C1 segment of cervical spinal cord (tissue), 14 donors: ENCODE results near the gene FADS2.
A peak's percentile ranks its signal among the peaks of the same experiment; 100 is the strongest.

Experiments used
- DNase-seq, 14 donors: peaks; one replicate each; lab custom pipeline; 2025; lab: John Stamatoyannopoulos, UW

The FADS2 gene

DNA sequence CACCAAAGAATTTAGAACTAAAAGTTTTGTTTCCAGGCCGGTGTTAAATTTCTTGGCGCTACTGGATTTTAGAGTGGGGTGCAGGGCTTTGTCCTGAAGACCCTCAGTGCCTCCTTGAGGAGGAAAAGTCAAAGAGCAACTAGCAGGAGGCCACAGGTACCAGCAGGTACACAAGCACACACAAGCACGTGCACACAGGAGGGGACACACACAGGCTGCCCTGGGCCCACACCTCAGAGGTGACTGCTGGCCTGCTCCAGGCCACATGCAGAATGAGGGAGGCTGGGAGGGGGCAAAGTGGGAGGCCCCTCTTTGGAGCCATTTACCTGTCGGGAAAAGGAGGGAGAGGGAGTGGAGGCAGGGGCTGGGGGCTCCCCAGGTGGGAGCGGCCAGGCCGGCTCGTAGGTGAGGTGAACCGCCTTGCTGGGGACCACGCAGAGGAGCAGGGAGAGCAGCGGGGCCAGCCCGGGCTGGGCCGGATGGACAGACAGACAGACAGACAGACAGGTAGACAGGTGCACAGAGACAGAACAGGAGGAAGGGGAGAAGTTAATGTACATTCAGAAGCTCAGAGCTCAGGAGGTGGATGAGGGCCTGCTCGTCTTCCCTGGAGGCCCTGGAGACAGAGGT lies 77.1 kb downstream of the FADS2 start:
- no peak for DNase-seq

DNA sequence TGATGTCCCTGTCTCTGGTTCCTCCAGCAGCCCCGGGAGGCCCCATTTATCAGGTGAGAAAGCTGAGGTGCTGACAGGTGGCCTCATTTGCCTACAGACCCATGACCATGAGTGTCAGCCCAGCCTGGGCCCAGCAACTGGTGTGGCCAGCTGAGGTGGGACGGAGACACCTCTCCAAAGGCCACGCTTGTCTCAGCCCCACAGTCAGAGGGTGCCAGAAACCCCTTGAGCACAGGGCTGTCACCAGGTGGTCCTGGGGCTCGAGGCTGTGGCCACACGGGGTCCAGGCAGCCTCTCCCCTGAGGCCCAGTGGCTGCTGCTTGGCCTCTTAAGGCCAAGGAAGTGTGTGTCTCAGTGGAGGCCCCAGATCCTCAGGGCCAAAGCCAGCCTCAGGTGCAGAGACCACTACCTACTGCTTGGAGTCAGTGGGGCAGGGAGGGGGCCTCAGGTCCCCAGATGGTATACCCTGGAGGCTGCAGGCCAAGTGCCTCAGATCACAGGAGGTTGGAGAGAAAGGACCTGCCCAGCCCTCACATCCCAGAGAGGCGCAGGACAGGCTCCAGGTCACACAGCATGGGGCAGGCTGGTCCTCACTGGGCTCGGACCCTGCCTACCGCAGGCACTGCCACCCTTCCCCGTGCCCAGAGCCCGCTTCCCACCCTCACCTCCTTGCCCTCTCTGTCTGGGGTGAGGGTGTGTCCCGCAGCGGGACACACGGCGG lies 77.9 kb downstream of the FADS2 start:
- DNase-seq, result no peak

DNA sequence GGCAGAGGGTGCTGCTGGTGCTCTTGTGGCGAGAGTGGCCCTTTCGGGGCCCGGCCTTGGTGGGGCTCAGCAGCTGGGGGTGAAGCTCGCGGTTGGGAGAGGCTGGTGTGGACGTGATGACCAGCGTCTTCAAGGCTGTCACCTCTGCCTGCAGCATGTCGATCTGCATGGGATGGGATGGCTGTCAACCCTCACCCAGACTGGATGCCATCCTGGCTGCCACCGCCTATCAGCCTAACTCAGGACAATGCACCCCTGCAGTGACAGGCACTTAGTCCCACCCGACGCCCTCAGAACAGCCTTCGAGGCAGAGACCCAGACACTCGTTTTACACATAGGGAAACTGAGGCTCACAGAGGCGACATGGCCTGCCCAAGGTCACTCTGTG lies 78.4 kb downstream of the FADS2 start:
- DNase-seq, result no peak

DNA sequence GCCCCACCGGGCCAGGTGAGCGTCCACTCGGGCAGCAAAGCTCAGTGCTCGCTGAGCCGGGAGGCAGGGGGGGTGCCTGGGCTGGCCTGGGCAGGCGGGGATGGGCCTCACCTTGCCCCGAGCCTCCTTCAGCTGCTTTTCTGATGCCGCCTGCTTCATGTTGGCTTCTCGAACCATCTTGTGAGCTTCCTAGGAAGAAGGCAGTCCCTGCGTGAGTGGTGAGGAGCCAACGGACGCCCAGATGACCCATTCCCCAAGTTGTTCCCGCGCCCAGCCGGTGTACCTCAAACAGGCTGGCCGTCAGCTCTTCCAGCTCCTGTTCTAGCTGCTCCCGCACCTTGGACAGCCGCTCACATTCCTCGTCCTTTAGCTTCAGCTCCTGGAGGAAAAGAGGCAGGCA lies 79.2 kb downstream of the FADS2 start:
- DNase-seq, result no peak

DNA sequence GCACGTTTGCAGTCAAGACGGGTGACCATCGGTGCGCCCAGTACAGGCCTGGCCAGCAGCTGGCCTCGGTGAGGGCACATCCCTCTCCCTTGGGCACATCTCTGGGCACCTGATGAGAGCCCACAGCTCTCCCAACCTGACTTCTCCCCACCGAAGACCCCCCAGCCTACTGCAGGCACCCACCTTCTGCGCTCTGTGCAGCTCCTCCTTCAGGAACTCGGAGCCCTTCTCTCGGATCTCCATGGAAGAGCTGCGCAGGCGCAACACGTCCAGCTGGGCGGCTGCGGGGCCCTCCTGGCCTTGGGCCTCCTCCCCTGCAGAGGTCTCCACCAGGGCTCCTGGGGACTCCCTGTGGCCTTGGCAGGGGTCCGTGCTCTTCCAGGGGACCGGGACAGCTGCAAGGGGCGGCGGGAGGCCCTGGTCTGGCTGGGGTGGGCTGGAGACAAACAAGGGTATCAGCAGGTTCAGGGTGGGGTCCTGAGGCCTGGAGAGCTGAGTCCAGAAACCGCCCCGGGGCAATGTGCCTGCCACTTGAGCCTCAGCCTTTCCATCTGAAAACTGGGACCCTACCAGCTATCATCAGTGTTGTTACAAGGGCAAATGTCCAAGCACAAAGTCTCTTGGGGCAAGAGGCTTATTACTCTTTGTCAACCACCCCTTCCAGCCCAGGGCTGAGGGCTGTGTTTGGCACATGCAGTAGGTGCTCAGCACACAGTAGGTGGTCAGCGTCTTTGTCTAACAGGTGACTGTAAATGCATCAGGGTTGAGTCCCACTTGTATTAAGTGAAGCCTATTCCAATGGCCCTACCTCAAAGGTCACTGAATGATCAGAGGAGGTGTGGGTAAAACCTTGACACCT lies 80.0 kb downstream of the FADS2 start:
- DNase-seq, result no peak

DNA sequence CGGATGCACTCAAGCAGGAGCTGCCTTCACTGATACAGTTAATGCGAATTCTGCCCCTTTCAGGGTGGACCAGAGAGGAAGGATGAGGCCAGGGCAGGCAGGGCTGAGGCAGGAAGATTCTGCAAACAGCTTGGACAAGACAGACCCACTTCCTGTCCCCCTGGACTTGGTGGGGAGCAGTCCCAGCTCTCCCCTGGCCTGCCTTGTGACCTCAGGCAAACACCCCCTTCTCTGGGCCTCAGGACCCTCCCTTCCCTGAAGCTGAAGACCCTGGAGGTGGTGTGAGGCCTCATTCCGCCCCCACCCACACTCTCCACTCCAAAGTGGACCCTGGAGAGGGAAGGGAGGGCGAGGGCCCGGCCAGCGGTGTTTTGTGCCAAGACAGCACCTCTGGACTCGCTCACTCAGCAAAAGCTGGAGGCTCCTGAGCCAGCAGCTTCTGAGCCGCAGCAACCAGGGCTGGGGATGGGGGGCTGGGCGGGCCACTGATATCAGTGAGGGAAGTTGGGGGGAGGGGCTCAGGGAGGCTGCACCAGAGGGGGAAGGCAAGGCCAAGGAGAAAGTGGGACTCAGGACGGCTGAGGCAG lies 80.7 kb downstream of the FADS2 start:
- peak in 6 of 14 donors; percentile 33 to 60 (median 46) for DNase-seq

DNA sequence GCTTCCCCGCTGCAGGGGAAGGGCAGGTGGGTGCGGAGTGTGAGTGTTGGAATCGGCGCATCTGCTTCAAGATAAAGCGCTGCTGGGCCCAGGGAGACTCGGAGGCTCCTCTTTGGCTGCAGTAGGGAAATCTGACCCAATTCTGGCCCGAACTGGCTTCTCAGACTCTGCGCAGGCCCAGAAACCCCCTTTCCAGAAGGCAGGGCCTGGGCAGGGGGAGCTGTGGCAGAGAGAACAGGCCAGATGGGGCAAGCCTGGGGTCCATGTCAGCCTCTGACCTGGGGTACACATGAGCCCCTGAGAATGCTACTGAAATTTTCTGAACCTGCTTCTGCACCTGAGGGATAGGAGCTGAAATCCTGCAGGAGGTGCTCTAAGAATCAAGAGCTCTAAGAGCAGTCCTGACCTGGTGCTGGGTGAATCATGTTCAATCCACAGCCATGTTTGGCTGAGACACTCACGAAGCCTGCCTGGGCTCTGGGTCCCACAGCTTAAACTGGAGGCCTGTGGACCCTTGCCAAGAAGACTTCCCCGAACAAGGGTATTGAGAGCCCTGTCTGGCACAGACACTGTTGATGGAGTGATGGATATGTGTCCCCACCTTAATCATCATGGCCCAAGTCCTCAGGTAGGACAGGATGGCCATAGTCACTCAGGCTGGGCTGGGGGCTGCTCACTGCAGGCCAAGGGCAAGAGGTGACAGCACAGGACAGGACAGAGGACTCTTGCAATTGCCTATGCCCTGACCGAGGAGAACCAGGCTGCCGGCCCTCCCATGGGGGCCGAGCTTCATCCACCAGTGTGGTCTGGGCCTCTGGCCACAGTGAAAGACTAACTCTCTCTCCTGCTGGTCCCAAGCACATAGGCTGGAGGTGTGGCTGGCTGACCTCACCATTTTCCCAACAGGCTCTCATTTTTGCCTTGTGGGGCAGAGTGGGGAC lies 82.4 kb downstream of the FADS2 start:
- DNase-seq, result no peak

DNA sequence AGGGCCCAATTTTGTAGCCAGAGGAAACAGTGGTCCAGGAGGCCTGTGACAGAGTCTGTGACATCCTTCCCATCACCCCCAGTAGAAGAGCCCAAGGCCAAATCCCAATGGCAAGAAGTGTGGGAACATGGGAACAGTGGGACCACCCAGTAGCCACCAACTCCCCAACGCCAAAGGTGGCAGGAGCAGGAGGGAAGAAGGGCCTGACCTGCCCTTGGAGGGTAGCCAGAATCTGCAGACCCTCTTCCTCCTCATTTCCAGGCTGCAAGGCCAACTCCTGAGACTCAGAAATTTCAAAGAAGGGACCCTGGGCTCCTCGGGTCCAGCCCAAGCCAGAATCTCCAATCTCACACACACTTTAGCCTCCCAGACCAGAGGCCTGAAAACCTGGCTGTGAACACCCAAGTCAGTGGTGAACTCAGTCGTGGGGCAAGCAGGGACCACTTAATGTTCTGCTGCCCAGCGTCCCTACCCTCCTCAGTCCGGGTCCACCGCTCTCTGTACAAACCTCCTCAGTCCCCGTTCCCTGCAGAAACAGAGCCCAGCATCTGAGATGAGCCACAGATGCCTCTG lies 83.1 kb downstream of the FADS2 start:
- no peak for DNase-seq

DNA sequence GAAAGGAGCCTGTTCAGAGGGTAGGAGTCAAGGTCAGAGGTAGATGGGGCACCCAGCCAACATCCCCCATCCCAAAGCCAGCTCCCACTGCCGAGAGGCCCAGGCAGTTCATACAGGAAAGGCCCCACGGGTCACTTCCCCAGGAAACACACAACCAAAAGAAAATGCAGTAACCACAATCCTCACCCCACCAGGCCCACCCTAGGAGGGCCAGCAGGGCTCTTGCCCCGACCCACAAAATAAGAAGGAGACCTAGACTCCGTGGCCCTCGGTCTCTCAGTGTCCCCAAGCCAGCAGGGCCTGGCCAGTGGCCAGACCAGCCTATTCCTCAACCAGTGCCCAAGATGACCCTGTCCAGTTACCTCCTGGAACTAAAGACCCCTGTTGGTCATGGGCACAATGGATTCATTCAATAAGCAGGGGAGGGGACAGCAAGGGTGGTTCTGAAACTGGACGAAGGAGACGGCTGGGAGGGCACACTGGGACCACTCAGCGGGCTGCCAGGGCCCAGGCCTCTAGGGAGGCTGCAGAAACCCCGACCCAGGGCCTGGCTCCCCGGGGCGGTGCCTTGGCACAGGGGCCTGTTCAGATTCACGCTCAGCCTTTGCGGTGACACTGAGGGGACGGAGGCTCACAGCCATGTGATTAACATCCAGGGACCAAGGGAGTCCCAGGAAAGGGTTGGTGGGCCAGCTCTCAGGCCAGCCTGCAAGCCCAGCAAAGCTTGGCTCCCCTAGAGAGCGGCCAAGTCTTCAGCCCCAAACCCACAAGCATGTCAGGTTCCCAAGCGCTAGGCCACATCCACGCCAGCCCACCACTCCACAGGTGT lies 83.8 kb downstream of the FADS2 start:
- no peak for DNase-seq

DNA sequence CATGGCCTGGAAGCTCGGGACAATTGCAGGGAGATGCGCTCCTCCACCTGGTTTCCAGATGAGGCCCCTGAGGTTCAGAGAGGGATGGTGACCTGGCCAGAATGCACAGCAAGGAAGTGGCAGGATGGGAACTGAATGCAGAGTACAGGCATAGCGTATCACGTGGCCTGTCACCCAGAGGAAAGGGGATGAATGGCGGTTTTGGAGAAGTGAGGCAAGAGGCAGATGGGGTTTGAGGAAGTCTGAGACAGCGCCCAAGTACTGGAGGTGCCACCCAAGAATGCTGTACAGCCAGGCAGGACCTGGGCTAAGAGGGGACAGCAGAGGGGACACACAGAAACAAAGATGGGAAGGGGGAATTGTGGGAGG lies 84.4 kb downstream of the FADS2 start:
- peak in 7 of 14 donors; percentile 14 to 50 (median 29) for DNase-seq

DNA sequence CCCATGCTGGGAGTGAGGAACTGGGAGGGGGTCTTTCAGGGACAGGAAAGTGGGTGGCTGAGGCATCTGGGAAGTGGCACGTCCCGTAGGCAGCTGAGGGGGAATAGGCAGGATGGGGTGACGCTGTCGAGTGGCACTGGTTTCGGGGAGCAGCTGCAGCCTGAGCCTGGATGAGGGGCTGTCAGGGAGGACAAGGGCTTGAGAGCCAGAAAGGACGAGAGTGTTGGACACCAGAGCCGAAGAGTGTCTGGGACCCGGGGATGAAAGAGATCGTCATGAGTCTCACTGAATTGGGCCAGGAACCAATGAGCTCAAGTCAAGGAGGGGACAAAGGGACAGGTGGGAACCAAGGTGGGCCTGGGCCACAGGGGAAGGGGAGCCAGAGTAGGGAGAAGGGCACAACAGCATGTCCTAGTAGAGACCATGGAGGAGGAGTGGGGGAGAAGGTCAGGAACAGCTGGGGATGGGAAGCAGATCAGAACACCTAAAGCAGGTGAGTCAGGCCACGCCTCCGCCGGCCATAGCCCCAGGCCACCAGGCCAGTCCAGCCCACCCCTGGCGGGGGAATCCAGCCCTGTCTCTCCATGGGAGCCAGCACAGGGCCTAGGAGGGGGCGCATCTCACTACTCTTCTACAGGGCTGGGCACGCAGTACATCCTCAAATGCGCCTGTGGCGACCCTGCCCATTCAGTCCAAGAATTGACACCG lies 85.0 kb downstream of the FADS2 start:
- DNase-seq, result no peak

DNA sequence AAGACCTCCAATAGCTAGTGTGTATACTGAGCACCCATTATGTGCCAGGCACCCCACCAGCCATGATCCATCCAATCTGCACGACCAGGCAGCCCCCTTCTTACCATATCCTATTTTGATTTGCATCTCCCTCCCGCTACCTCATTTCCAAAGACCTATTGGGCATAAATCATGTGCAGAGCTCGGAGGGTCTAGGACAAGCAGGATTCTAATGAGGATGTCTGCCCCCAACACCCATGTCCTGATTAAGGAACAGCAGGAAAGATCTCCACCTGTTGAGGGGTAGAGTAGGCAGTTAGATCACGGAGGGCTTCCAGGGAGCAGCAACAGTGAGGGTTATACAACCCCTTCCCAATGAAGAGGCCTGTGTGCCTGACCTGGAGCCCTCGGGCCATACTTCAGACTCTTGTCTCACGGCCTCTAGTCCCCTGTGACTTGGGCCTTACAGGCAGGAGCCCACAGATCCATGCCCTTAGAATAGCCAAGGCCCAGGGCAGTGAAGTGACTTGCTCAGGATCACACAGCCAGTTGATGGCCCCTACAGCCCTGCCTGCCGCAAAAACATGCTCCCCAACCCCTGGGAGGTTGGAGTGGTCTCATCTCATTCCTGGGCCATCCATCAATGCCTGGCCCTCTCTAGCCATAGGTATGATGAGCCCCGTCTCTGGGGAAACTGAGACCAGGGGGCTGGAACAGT lies 85.7 kb downstream of the FADS2 start:
- DNase-seq, result no peak

DNA sequence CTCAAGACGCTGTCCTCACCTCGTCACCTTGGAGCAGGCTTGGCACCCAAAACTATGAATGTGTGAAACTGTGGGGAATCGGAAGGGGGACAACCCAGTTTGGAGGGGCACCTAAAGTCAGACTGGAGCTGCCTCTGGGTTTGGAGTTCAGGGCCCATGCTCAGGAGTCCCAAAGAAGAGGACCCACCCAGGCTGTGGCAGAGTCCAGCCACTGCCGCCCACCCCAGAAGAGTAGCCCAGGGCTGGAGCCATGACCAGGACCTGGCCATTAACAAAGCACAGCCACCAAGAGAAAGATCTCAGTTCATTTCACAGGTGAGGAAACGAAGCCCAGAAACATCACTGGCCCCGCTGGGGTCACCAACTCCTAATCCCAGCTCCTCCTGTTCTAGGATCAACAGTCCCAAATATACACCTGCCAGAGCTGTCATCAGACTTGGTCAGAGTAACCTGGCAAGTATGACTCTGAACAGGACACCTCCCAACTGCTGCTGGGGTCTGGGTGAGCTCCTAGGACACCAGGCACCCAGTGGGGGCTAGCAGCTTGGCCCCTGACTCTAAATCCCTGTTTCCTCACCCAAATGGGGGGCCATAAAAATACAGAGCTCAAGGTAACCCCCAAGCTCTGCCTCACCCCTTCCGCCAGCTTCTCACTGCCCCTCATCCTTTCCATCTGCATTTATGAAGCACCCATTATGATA lies 86.5 kb downstream of the FADS2 start:
- DNase-seq, result no peak

DNA sequence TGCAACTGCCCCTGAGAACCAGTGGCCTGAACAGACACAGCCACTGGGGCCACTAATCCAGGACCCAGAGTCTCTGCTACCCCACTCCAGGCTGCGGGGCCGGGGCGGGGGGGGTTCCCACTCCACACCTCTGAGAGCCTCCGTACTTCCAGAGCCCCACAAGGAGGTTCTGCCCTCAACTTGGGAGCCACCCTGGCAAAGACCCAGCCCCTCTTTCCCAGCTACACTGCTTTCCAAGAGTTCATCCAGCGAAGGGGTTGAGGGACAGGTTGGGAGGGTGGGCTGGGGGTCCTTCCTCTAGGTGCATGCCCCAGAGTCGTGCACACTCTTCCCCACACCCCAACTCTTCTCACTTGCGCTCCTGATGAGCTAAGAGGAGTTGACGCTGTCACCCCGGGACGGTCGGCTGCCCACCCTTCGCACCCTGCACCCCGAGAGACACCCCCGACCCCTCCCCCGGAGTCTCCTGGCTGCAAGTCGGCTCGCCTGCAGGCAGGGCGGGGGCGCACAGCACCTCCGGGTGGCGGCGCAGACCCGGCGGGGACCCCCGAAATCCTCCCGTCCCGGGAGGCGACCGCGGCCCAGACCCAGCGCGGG lies 88.7 kb downstream of the FADS2 start:
- peak in 1 of 14 donors; percentile 57 for DNase-seq
